Measurements from ENCODE around the gene KDM6A.
A peak's percentile ranks its signal among the peaks of the same experiment; 100 is the strongest.
"Not testable (repeated sequence)": the region's sequence is repeated elsewhere in the genome, so short reads cannot be mapped to it uniquely, and the experiment has no call there.

The KDM6A gene

GRCh38 chrX:44890247-44890646 is 17.3 kb downstream of the KDM6A start:
- no peak for DNase-seq

- DNase-seq = not testable (repeated sequence)
Observed at GRCh38 chrX:44890687-44891086, 17.7 kb downstream of the KDM6A start.

GRCh38 chrX:44891642-44892041 is 18.7 kb downstream of the KDM6A start:
- DNase-seq = no peak

GRCh38 chrX:44896876-44897186 is 23.8 kb downstream of the KDM6A start:
- no peak for DNase-seq

GRCh38 chrX:44897539-44897938 is 24.6 kb downstream of the KDM6A start:
- DNase-seq = no peak

GRCh38 chrX:44898411-44899221 is 25.6 kb downstream of the KDM6A start:
- DNase-seq = peak; percentile 19

GRCh38 chrX:44899946-44900345 is 27.0 kb downstream of the KDM6A start:
- no peak for DNase-seq

- no peak for DNase-seq
Observed at GRCh38 chrX:44903107-44903506, 30.1 kb downstream of the KDM6A start.

- DNase-seq = no peak
Observed at GRCh38 chrX:44903830-44904530, 31.0 kb downstream of the KDM6A start.

GRCh38 chrX:44904542-44905115 is 31.6 kb downstream of the KDM6A start:
- no peak for DNase-seq

GRCh38 chrX:44906041-44906440 is 33.1 kb downstream of the KDM6A start:
- DNase-seq = no peak

- DNase-seq = no peak
Observed at GRCh38 chrX:44906542-44906941, 33.6 kb downstream of the KDM6A start.

GRCh38 chrX:44908153-44908552 is 35.2 kb downstream of the KDM6A start:
- no peak for DNase-seq

GRCh38 chrX:44908827-44909226 is 35.8 kb downstream of the KDM6A start:
- no peak for DNase-seq

- not testable (repeated sequence) for DNase-seq
Observed at GRCh38 chrX:44910508-44910907, 37.5 kb downstream of the KDM6A start.

GRCh38 chrX:44911074-44911600 is 38.1 kb downstream of the KDM6A start:
- not testable (repeated sequence) for DNase-seq

- no peak for DNase-seq
Observed at GRCh38 chrX:44913656-44914531, 40.9 kb downstream of the KDM6A start.

GRCh38 chrX:44914532-44915198 is 41.7 kb downstream of the KDM6A start:
- DNase-seq = no peak

- no peak for DNase-seq
Observed at GRCh38 chrX:44915361-44915868, 42.4 kb downstream of the KDM6A start.

GRCh38 chrX:44918722-44919121 is 45.7 kb downstream of the KDM6A start:
- no peak for DNase-seq

GRCh38 chrX:44922980-44923379 is 50.0 kb downstream of the KDM6A start:
- DNase-seq = no peak

- no peak for DNase-seq
Observed at GRCh38 chrX:44927398-44927797, 54.4 kb downstream of the KDM6A start.
